OCI-LY1 (cell line): Measurements from ENCODE around the gene ATN1.
A peak's percentile ranks its signal among the peaks of the same experiment; 100 is the strongest.

ENCODE experiments used
- H2AFZ ChIP-seq: fragments of 200-600 bp; sonication (generic), shearing (Covaris generic); 2 replicates; pipeline ENCODE4 v1.6.0; 2014; ENCODE audit warnings: antibody characterized with exemption, mild to moderate bottlenecking, low read length
- H3F3A ChIP-seq: fragments of 200-600 bp; sonication (generic), shearing (Covaris generic); 2 replicates; pipeline ENCODE4 v1.6.0; 2014; ENCODE audit warnings: mild to moderate bottlenecking, antibody characterized with exemption, low read length, moderate library complexity; ENCODE audit not compliant: insufficient read depth
- H3K27ac ChIP-seq: fragments of 200-600 bp; sonication (generic); 2 replicates; pipeline ENCODE4 v1.5.1; 2014; ENCODE audit warnings: low read length, mixed run types, mild to moderate bottlenecking, low read depth; ENCODE audit not compliant: poor library complexity, severe bottlenecking
- H3K27me3 ChIP-seq: fragments of 200-600 bp; sonication (generic); 2 replicates; pipeline ENCODE4 v1.6.0; 2014; ENCODE audit warnings: antibody characterized with exemption, mild to moderate bottlenecking, low read length, moderate library complexity; ENCODE audit not compliant: insufficient read depth
- H3K36me3 ChIP-seq: fragments of 200-600 bp; sonication (generic); 2 replicates; pipeline ENCODE4 v1.6.1; 2014; ENCODE audit warnings: mild to moderate bottlenecking, antibody characterized with exemption, low read length, moderate library complexity, mixed read lengths; ENCODE audit not compliant: insufficient read depth
- H3K4me1 ChIP-seq: fragments of 200-600 bp; sonication (generic); 2 replicates; pipeline ENCODE4 v1.5.1; 2014; ENCODE audit warnings: mild to moderate bottlenecking, low read length, moderate library complexity; ENCODE audit not compliant: insufficient read depth, severe bottlenecking
- H3K4me2 ChIP-seq: fragments of 200-600 bp; sonication (generic), shearing (Covaris generic); 2 replicates; pipeline ENCODE4 v1.6.1; 2014; ENCODE audit warnings: low read length
- H3K4me3 ChIP-seq: fragments of 200-600 bp; sonication (generic); 2 replicates; pipeline ENCODE4 v1.5.1; 2014; ENCODE audit warnings: low read length, low read depth, mild to moderate bottlenecking, mixed read lengths; ENCODE audit not compliant: poor library complexity, severe bottlenecking
- H3K79me2 ChIP-seq: fragments of 200-600 bp; shearing (Covaris generic); 2 replicates; pipeline ENCODE4 v1.6.1; 2016; ENCODE audit warnings: mixed run types, low read length, mixed read lengths; ENCODE audit not compliant: insufficient read depth
- H3K9ac ChIP-seq: fragments of 200-600 bp; sonication (generic), shearing (Covaris generic); 2 replicates; pipeline ENCODE4 v1.6.1; 2014; ENCODE audit warnings: mild to moderate bottlenecking, low read length, mixed read lengths
- H3K9me2 ChIP-seq: fragments of 200-600 bp; sonication (generic), shearing (Covaris generic); 2 replicates; pipeline ENCODE4 v1.6.1; 2014; ENCODE audit warnings: low read depth, mild to moderate bottlenecking, low read length, mixed read lengths
- H3K9me3 ChIP-seq: fragments of 200-600 bp; shearing (Covaris generic); 2 replicates; pipeline ENCODE4 v1.6.1; 2014; ENCODE audit warnings: low read length, mixed read lengths
- H4K20me1 ChIP-seq: fragments of 200-600 bp; sonication (generic), shearing (Covaris generic); 2 replicates; pipeline ENCODE4 v1.6.0; 2016; ENCODE audit warnings: mild to moderate bottlenecking, low read length; ENCODE audit not compliant: insufficient read depth
- CTCF ChIP-seq: fragments of 200-600 bp; sonication (generic), shearing (Covaris generic); IDR thresholded peaks from 2 replicates; pipeline ENCODE4 v1.5.1; 2017; ENCODE audit warnings: mild to moderate bottlenecking, antibody characterized with exemption, low read length, moderate library complexity, mixed read lengths
- EZH2 ChIP-seq: fragments of 200-600 bp; sonication (generic), shearing (Covaris generic); IDR thresholded peaks from 2 replicates; pipeline ENCODE4 v1.8.0; 2017; ENCODE audit warnings: borderline replicate concordance, mixed run types, mild to moderate bottlenecking, antibody characterized with exemption, low read length, moderate library complexity, mixed read lengths

The ATN1 gene

DNA sequence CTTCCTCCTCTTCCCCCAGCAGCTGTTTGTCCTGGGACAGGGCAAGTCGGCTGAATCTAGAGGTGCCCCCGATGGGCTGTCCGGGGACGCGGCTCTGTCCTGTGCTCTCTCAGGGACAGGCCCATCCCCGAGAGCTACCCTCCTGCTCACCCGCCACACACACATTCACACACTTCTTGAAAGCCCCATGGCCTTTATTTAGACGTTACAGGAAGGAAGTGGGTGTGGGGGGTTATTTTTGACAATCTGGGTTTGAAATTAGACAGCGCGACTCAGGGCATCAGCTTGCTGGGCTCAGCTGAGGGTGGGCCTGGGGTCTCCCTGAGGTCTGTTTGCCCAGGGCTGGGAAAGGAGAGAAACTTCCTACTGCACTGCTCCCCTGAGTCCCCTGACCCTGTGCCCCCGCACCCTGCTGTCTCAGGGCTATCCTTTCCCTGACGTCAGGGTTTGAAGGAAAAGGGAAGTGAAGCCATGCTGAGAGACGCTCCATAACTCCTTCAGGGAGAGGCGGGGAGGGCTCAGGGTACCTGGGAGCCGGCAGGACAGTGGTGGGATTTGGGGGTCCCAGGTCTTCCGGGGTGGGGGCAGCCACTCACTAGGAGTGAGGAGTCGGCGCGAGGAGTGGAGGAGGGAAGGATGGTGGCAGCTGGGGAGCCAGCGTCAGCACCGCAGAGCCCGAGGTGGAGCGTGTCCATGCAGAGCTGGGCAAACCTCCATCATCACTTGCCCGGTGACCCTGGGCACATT lies 31.5 kb downstream of the ATN1 start:
- Histone ChIP-seq H3K79me2 (no peaks in the 10 kb centered on the region), H3K9me3 (no peaks in the 10 kb centered on the region), H3K36me3 (peaks cover 3% of the 10 kb centered on the region), H3K27me3 (peaks cover 10% of the 10 kb centered on the region; the same call in 1 of the 2 replicates), H2AFZ (no peak overlapping the region), H3K4me2 (peak overlapping the region; percentile 29), H3F3A (no peaks in the 10 kb centered on the region), H3K27ac (no peak overlapping the region), H3K4me1 (peaks cover 42% of the 10 kb centered on the region), H3K9ac (no peak overlapping the region), H3K4me3 (no peak overlapping the region), H4K20me1 (no peaks in the 10 kb centered on the region), H3K9me2 (no peaks in the 10 kb centered on the region)
- TF ChIP-seq EZH2 (no peak), CTCF (no peak)

DNA sequence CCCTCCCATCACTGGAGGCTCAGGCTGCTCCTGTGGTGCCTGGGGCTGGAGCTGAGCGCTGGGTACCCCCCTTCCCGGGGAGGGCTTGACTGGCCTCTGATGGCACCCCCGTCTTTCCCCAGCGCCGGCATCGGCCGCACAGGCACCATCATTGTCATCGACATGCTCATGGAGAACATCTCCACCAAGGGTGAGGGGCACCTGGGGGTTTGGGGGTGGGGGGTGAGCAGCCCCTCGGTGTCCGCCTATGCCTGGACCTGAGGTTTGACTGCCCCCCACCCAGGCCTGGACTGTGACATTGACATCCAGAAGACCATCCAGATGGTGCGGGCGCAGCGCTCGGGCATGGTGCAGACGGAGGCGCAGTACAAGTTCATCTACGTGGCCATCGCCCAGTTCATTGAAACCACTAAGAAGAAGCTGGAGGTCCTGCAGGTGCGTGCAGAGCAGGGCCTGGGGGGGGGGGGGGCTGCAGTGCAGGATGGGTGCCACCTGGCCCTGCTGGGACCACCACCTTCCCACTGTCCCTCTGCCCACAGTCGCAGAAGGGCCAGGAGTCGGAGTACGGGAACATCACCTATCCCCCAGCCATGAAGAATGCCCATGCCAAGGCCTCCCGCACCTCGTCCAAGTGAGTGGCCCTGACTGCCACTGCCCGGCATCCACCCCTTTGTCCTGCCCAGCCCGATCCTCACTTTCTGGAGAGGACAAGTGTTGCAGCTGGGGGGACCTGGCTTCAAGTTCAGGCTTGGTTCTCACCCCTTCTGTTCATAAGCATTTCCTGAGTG lies 32.2 kb downstream of the ATN1 start:
- Histone ChIP-seq H3K9ac (no peak overlapping the region), H3F3A (no peaks in the 10 kb centered on the region), H3K9me3 (no peaks in the 10 kb centered on the region), H3K27ac (no peak overlapping the region), H3K4me3 (no peak overlapping the region), H4K20me1 (no peaks in the 10 kb centered on the region), H2AFZ (no peak overlapping the region), H3K79me2 (no peaks in the 10 kb centered on the region), H3K4me2 (no peak overlapping the region), H3K4me1 (peaks cover 48% of the 10 kb centered on the region), H3K36me3 (peaks cover 11% of the 10 kb centered on the region), H3K27me3 (peaks cover 10% of the 10 kb centered on the region; the same call in 1 of the 2 replicates), H3K9me2 (no peaks in the 10 kb centered on the region)
- no peak for TF ChIP-seq CTCF
- TF ChIP-seq EZH2: no peak

GRCh38 chr12:6960593-6961277 lies 33.0 kb downstream of the ATN1 start:
- no peaks in the 10 kb centered on the region for H3K9me3 ChIP-seq
- TF ChIP-seq EZH2 (no peak), CTCF (no peak)
- no peak overlapping the region for H3K27ac ChIP-seq
- H3K4me2 ChIP-seq: peak overlapping the region; percentile 31; the same call in 1 of the 2 replicates
- peaks cover 52% of the 10 kb centered on the region for H3K4me1 ChIP-seq
- no peaks in the 10 kb centered on the region for H3K79me2 ChIP-seq
- no peaks in the 10 kb centered on the region for H3F3A ChIP-seq
- H2AFZ ChIP-seq: no peak overlapping the region
- no peaks in the 10 kb centered on the region for H4K20me1 ChIP-seq
- H3K4me3 ChIP-seq: no peak overlapping the region
- peaks cover 10% of the 10 kb centered on the region; the same call in 1 of the 2 replicates for H3K27me3 ChIP-seq
- peaks cover 17% of the 10 kb centered on the region for H3K36me3 ChIP-seq
- no peak overlapping the region for H3K9ac ChIP-seq
- no peaks in the 10 kb centered on the region for H3K9me2 ChIP-seq
